SK-N-SH treated with all-trans-retinoic acid at 6 μM for 48 hours (cell line): ENCODE results near the gene PDZD2.

ENCODE experiments used
- ATAC-seq: fragments of 200-7000 bp; cut with Tn5 transposase; 3 replicates; pipeline ENCODE4 v1.9.1; 2020; ENCODE audit warnings: mild to moderate bottlenecking, moderate library complexity
- ARNTL ChIP-seq: fragments of 450-650 bp; formaldehyde crosslinking; IDR thresholded peaks from 2 replicates; pipeline ENCODE4 v1.5.0; 2020; ENCODE audit warnings: low read depth, mild to moderate bottlenecking, moderate library complexity, borderline replicate concordance
- BACH2 ChIP-seq: fragments of 250-450 bp; sonication (Bioruptor Pico); IDR thresholded peaks from 2 replicates; pipeline ENCODE4 v1.9.0; 2021; ENCODE audit warnings: mild to moderate bottlenecking, borderline replicate concordance
- CSDC2 ChIP-seq: fragments of 250-450 bp; sonication (Bioruptor Pico); IDR thresholded peaks from 2 replicates; pipeline ENCODE4 v1.5.0; 2020; ENCODE audit warnings: mild to moderate bottlenecking, moderate library complexity
- GLIS3 ChIP-seq: fragments of 250-450 bp; sonication (Bioruptor Pico); IDR thresholded peaks from 2 replicates; pipeline ENCODE4 v1.5.0; 2020; ENCODE audit warnings: mild to moderate bottlenecking, moderate library complexity
- ISL1 ChIP-seq: fragments of 250-450 bp; sonication (Bioruptor Pico); IDR thresholded peaks from 2 replicates; pipeline ENCODE4 v2.1.2; 2022; ENCODE audit warnings: mild to moderate bottlenecking, moderate library complexity
- OSR1 ChIP-seq: fragments of 250-450 bp; sonication (Bioruptor Pico); IDR thresholded peaks from 2 replicates; pipeline ENCODE4 v1.8.0; 2022; ENCODE audit warnings: moderate library complexity, mild to moderate bottlenecking, inconsistent platforms
- PPARA ChIP-seq: fragments of 250-450 bp; sonication (Bioruptor Pico); IDR thresholded peaks from 2 replicates; pipeline ENCODE4 v1.5.0; 2020; ENCODE audit warnings: mild to moderate bottlenecking, borderline replicate concordance
- RARB ChIP-seq: fragments of 250-450 bp; sonication (Bioruptor Pico); IDR thresholded peaks from 2 replicates; pipeline ENCODE4 v1.8.0; 2021; ENCODE audit warnings: mild to moderate bottlenecking, moderate library complexity
- SNAI2 ChIP-seq: fragments of 250-450 bp; sonication (Bioruptor Pico); IDR thresholded peaks from 2 replicates; pipeline ENCODE4 v1.5.0; 2020; ENCODE audit warnings: mild to moderate bottlenecking, moderate library complexity
- TCF4 ChIP-seq: fragments of 250-450 bp; sonication (Bioruptor Pico); IDR thresholded peaks from 2 replicates; pipeline ENCODE4 v1.8.0; 2021; ENCODE audit warnings: mild to moderate bottlenecking, moderate library complexity, borderline replicate concordance
- TOX ChIP-seq: fragments of 250-450 bp; sonication (Bioruptor Pico); IDR thresholded peaks from 2 replicates; pipeline ENCODE4 v1.8.0; 2021; ENCODE audit warnings: mild to moderate bottlenecking, moderate library complexity, borderline replicate concordance
- ZC3H10 ChIP-seq: fragments of 250-450 bp; sonication (Bioruptor Pico); IDR thresholded peaks from 2 replicates; pipeline ENCODE4 v1.5.1; 2021; ENCODE audit warnings: mild to moderate bottlenecking, moderate library complexity
- ZFP3 ChIP-seq: fragments of 250-450 bp; sonication (Bioruptor Pico); IDR thresholded peaks from 2 replicates; pipeline ENCODE4 v1.5.0; 2020; ENCODE audit warnings: mild to moderate bottlenecking, moderate library complexity
- ZFP30 ChIP-seq: fragments of 450-650 bp; formaldehyde crosslinking; IDR thresholded peaks from 2 replicates; pipeline ENCODE4 v1.5.0; 2022; ENCODE audit warnings: mild to moderate bottlenecking, moderate library complexity
- ZNF565 ChIP-seq: fragments of 450-650 bp; formaldehyde crosslinking; conservative IDR thresholded peaks from 2 replicates; pipeline ENCODE4 v1.5.0; 2020; ENCODE audit warnings: low read depth, mild to moderate bottlenecking, moderate library complexity
- ZNF70 ChIP-seq: fragments of 450-650 bp; formaldehyde crosslinking; IDR thresholded peaks from 2 replicates; pipeline ENCODE4 v1.5.0; 2020; ENCODE audit warnings: mild to moderate bottlenecking, moderate library complexity
- ZNF8 ChIP-seq: fragments of 450-650 bp; formaldehyde crosslinking; IDR thresholded peaks from 2 replicates; pipeline ENCODE4 v1.5.0; 2020; ENCODE audit warnings: mild to moderate bottlenecking, moderate library complexity
- TF ChIP-seq, protein P1 (sequence below): fragments of 250-450 bp; sonication (Bioruptor Pico); IDR thresholded peaks from 2 replicates; pipeline ENCODE4 v1.5.1; 2021; ENCODE audit warnings: mild to moderate bottlenecking, moderate library complexity
- TF ChIP-seq, protein P2 (sequence below): fragments of 250-450 bp; sonication (Bioruptor Pico); IDR thresholded peaks from 2 replicates; pipeline ENCODE4 v1.8.0; 2020; ENCODE audit warnings: mild to moderate bottlenecking, moderate library complexity, borderline replicate concordance
- TF ChIP-seq, protein P3 (sequence below): fragments of 250-450 bp; sonication (Bioruptor Pico); IDR thresholded peaks from 2 replicates; pipeline ENCODE4 v1.5.1; 2020; ENCODE audit warnings: low read depth, mild to moderate bottlenecking, moderate library complexity
- TF ChIP-seq, protein P4 (sequence below): fragments of 250-450 bp; sonication (Bioruptor Pico); IDR thresholded peaks from 2 replicates; pipeline ENCODE4 v1.5.0; 2020; ENCODE audit warnings: mild to moderate bottlenecking, moderate library complexity
- TF ChIP-seq, protein P5 (sequence below): fragments of 250-450 bp; sonication (Bioruptor Pico); IDR thresholded peaks from 2 replicates; pipeline ENCODE4 v1.8.0; 2021; ENCODE audit warnings: low read depth, mild to moderate bottlenecking, moderate library complexity, borderline replicate concordance

PDZD2 gene

DNA sequence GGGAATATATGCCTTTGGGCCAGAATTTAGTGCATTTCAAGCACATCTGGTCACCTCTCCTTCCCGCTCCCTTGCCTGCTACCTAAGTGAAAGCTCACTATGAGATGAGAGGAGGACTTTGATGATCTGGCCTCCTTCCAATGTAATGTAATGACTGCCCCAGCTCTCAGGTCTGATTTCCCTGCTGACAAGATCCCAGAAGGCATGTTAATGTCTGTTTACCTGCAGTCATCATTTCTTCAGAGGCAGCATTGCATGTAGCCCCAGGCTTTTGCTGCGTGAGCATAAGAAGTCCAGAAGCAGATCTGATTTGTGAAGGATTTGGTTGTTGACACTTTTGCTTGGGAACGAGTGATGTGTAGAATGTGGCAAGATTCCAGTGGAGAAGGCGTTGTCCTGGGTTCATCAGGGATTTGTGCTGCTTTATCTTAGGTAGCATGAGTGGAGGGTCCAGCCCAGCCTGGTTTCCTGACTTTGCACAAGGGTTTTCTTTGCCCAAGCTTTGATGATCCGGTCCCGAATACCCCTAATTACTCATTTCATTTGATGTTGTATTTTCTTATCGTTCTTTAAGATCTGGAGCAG is 342.5 kb downstream of the PDZD2 start:
- no peak for ATAC-seq
- TF ChIP-seq ZFP3 (CRISPR knock-in tag) (no peak), ZNF565 (CRISPR knock-in tag) (no peak), SNAI2 (no peak), ZNF8 (CRISPR knock-in tag) (no peak), GLIS3 (CRISPR knock-in tag) (no peak), ISL1 (no peak), ZC3H10 (CRISPR knock-in tag) (no peak), TOX (CRISPR knock-in tag) (no peak), ARNTL (CRISPR knock-in tag) (no peak), BACH2 (CRISPR knock-in tag) (no peak), ZNF70 (CRISPR knock-in tag) (no peak)
- TF ChIP-seq, protein P1, sequence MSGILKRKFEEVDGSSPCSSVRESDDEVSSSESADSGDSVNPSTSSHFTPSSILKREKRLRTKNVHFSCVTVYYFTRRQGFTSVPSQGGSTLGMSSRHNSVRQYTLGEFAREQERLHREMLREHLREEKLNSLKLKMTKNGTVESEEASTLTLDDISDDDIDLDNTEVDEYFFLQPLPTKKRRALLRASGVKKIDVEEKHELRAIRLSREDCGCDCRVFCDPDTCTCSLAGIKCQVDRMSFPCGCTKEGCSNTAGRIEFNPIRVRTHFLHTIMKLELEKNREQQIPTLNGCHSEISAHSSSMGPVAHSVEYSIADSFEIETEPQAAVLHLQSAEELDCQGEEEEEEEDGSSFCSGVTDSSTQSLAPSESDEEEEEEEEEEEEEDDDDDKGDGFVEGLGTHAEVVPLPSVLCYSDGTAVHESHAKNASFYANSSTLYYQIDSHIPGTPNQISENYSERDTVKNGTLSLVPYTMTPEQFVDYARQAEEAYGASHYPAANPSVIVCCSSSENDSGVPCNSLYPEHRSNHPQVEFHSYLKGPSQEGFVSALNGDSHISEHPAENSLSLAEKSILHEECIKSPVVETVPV (CRISPR knock-in tag) = no peak

DNA sequence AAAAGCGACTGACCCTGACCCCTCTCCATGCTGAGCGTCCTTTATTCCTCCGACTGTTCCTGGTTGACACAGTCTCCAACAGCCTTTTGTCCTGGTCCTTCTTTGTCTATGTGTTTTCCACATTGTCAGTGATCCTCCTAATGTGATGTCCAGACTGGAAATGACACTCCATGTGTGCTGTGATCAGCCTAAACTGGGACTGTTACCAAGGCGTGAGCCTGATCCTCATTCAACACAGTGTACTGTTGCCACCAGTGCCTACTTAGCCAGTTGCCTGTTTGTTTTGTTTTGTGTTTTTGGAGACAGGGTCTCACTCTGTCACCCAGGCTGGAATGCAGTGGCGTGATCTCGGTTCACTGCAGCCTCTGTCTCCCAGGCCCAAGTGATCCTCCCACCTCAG is 343.1 kb downstream of the PDZD2 start:
- TF ChIP-seq, protein P2, sequence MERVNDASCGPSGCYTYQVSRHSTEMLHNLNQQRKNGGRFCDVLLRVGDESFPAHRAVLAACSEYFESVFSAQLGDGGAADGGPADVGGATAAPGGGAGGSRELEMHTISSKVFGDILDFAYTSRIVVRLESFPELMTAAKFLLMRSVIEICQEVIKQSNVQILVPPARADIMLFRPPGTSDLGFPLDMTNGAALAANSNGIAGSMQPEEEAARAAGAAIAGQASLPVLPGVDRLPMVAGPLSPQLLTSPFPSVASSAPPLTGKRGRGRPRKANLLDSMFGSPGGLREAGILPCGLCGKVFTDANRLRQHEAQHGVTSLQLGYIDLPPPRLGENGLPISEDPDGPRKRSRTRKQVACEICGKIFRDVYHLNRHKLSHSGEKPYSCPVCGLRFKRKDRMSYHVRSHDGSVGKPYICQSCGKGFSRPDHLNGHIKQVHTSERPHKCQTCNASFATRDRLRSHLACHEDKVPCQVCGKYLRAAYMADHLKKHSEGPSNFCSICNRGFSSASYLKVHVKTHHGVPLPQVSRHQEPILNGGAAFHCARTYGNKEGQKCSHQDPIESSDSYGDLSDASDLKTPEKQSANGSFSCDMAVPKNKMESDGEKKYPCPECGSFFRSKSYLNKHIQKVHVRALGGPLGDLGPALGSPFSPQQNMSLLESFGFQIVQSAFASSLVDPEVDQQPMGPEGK (CRISPR knock-in tag) = no peak
- TF ChIP-seq RARB = no peak
- TF ChIP-seq, protein P3, sequence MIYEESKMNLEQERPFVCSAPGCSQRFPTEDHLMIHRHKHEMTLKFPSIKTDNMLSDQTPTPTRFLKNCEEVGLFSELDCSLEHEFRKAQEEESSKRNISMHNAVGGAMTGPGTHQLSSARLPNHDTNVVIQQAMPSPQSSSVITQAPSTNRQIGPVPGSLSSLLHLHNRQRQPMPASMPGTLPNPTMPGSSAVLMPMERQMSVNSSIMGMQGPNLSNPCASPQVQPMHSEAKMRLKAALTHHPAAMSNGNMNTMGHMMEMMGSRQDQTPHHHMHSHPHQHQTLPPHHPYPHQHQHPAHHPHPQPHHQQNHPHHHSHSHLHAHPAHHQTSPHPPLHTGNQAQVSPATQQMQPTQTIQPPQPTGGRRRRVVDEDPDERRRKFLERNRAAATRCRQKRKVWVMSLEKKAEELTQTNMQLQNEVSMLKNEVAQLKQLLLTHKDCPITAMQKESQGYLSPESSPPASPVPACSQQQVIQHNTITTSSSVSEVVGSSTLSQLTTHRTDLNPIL (CRISPR knock-in tag) = no peak
- no peak for TF ChIP-seq TCF4 (CRISPR knock-in tag)
- TF ChIP-seq, protein P4, sequence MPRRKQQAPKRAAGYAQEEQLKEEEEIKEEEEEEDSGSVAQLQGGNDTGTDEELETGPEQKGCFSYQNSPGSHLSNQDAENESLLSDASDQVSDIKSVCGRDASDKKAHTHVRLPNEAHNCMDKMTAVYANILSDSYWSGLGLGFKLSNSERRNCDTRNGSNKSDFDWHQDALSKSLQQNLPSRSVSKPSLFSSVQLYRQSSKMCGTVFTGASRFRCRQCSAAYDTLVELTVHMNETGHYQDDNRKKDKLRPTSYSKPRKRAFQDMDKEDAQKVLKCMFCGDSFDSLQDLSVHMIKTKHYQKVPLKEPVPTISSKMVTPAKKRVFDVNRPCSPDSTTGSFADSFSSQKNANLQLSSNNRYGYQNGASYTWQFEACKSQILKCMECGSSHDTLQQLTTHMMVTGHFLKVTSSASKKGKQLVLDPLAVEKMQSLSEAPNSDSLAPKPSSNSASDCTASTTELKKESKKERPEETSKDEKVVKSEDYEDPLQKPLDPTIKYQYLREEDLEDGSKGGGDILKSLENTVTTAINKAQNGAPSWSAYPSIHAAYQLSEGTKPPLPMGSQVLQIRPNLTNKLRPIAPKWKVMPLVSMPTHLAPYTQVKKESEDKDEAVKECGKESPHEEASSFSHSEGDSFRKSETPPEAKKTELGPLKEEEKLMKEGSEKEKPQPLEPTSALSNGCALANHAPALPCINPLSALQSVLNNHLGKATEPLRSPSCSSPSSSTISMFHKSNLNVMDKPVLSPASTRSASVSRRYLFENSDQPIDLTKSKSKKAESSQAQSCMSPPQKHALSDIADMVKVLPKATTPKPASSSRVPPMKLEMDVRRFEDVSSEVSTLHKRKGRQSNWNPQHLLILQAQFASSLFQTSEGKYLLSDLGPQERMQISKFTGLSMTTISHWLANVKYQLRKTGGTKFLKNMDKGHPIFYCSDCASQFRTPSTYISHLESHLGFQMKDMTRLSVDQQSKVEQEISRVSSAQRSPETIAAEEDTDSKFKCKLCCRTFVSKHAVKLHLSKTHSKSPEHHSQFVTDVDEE (CRISPR knock-in tag) = no peak
- TF ChIP-seq, protein P5, sequence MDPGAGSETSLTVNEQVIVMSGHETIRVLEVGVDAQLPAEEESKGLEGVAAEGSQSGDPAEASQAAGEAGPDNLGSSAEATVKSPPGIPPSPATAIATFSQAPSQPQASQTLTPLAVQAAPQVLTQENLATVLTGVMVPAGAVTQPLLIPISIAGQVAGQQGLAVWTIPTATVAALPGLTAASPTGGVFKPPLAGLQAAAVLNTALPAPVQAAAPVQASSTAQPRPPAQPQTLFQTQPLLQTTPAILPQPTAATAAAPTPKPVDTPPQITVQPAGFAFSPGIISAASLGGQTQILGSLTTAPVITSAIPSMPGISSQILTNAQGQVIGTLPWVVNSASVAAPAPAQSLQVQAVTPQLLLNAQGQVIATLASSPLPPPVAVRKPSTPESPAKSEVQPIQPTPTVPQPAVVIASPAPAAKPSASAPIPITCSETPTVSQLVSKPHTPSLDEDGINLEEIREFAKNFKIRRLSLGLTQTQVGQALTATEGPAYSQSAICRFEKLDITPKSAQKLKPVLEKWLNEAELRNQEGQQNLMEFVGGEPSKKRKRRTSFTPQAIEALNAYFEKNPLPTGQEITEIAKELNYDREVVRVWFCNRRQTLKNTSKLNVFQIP (CRISPR knock-in tag) = no peak
- TF ChIP-seq OSR1 = no peak
- TF ChIP-seq, protein P1 (CRISPR knock-in tag) = no peak
- no peak for TF ChIP-seq TOX (CRISPR knock-in tag)
- TF ChIP-seq PPARA (CRISPR knock-in tag) = no peak
- no peak for TF ChIP-seq ARNTL (CRISPR knock-in tag)
- no peak for TF ChIP-seq ZNF70 (CRISPR knock-in tag)
- no peak for TF ChIP-seq ISL1
- no peak for TF ChIP-seq ZFP30 (CRISPR knock-in tag)
- no peak for TF ChIP-seq CSDC2
- TF ChIP-seq ZNF8 (CRISPR knock-in tag) = no peak
- no peak for TF ChIP-seq BACH2 (CRISPR knock-in tag)
- no peak for TF ChIP-seq ZFP3 (CRISPR knock-in tag)
- TF ChIP-seq, all 23 proteins: peak for 0
- no peak for ATAC-seq
